Keratinocyte (primary cell): ENCODE results near the gene LYZL4. TPM values are rescaled to one million over a fixed set of nuclear protein-coding genes. Genes with fewer than 3 reads are reported as not detected.

Experiments used
- DNase-seq: peaks from one replicate; pipeline ENCODE4 v3.0.0-alpha.2; 2011; ENCODE audit warnings: low read depth, missing footprints, low spot score
- FAIRE-seq: peaks from 2 replicates; lab custom pipeline; 2011; peaks lifted over from hg19 to GRCh38; lab: Jason Lieb, UNC
- H2AFZ ChIP-seq: 2 replicates; pipeline ENCODE4 v1.6.0; 2012; ENCODE audit warnings: low read length, control low read depth, inconsistent platforms; ENCODE audit not compliant: control insufficient read depth
- H3K27ac ChIP-seq: 2 replicates; pipeline ENCODE4 v1.5.1; 2011; ENCODE audit warnings: low read length; ENCODE audit not compliant: control insufficient read depth, insufficient read depth
- H3K27me3 ChIP-seq: 3 replicates; pipeline ENCODE4 v1.6.0; 2011; ENCODE audit warnings: low read length; ENCODE audit not compliant: control insufficient read depth, insufficient read depth; ENCODE audit errors: extremely low read depth
- H3K36me3 ChIP-seq, 2 experiments: 2 replicates in 1 of 2; 3 replicates in 1 of 2; pipeline ENCODE4 v1.5.1; 2011; ENCODE audit warnings: low read length in 2 of 2, mild to moderate bottlenecking in 1 of 2; ENCODE audit not compliant: control insufficient read depth in 2 of 2, insufficient read depth in 2 of 2; ENCODE audit errors: extremely low read depth in 1 of 2
- H3K4me1 ChIP-seq: 3 replicates; pipeline ENCODE4 v1.5.1; 2011; ENCODE audit warnings: low read length; ENCODE audit not compliant: control insufficient read depth, insufficient read depth; ENCODE audit errors: extremely low read depth
- H3K4me2 ChIP-seq: 3 replicates; pipeline ENCODE4 v1.6.0; 2011; ENCODE audit warnings: low read depth, low read length; ENCODE audit not compliant: control insufficient read depth, insufficient read depth; ENCODE audit errors: extremely low read depth
- H3K4me3 ChIP-seq, 3 experiments: fragments of 200-600 bp in 1 of 3; sonication (generic) in 1 of 3; 2 replicates in 2 of 3; 3 replicates in 1 of 3; pipeline ENCODE4 v1.5.1; 2011 to 2016; ENCODE audit warnings: low read length in 3 of 3, mild to moderate bottlenecking in 3 of 3, control low read depth in 2 of 3, inconsistent platforms in 1 of 3, low read depth in 1 of 3, mixed read lengths in 1 of 3, mixed run types in 1 of 3, moderate library complexity in 1 of 3; ENCODE audit not compliant: control insufficient read depth in 2 of 3, insufficient read depth in 2 of 3; ENCODE audit errors: extremely low read depth in 1 of 3
- H3K79me2 ChIP-seq: 2 replicates; pipeline ENCODE4 v1.6.0; 2012; ENCODE audit warnings: low read length; ENCODE audit not compliant: control insufficient read depth, insufficient read depth
- H3K9ac ChIP-seq: 3 replicates; pipeline ENCODE4 v1.6.0; 2011; ENCODE audit warnings: low read length; ENCODE audit not compliant: control insufficient read depth, insufficient read depth; ENCODE audit errors: extremely low read depth
- H3K9me1 ChIP-seq: 3 replicates; pipeline ENCODE4 v1.6.0; 2011; ENCODE audit warnings: low read length; ENCODE audit not compliant: control insufficient read depth, insufficient read depth; ENCODE audit errors: extremely low read depth
- H3K9me3 ChIP-seq: 2 replicates; pipeline ENCODE4 v1.5.1; 2012; ENCODE audit warnings: low read depth, low read length; ENCODE audit not compliant: control insufficient read depth
- H4K20me1 ChIP-seq: 3 replicates; pipeline ENCODE4 v1.6.0; 2011; ENCODE audit warnings: low read length; ENCODE audit not compliant: control insufficient read depth, insufficient read depth; ENCODE audit errors: extremely low read depth
- CTCF ChIP-seq, 3 experiments: IDR thresholded peaks in 1 of 3; conservative IDR thresholded peaks in 1 of 3; optimal IDR thresholded peaks in 1 of 3; 2 replicates in 2 of 3; 3 replicates in 1 of 3; pipeline versions ENCODE3 to v1.5.1; 2011; ENCODE audit warnings: low read length in 3 of 3, mild to moderate bottlenecking in 3 of 3, moderate library complexity in 2 of 3, control low read depth in 1 of 3, inconsistent platforms in 1 of 3; ENCODE audit not compliant: insufficient read depth in 2 of 3; ENCODE audit errors: extremely low read depth in 1 of 3
- EZH2 ChIP-seq: IDR thresholded peaks from one replicate; pipeline ENCODE4 v1.6.1; 2012; ENCODE audit warnings: inconsistent platforms, mild to moderate bottlenecking, low read length, moderate library complexity
- dilution Hi-C: fragments of 300-500 bp; cut with MboI; formaldehyde crosslinking; loops from one replicate; pipeline ENCODE4 v1.7.0; 2020; ENCODE audit warnings: low sequenced_read_pairs; ENCODE audit not compliant: extremely low pct_ligation_motif_present
- polyA plus RNA-seq, 5 experiments: library from polyadenylated mRNA; depleted of rRNA in 3 of 5; stranded (reverse) in 3 of 5; stranded (forward) in 1 of 5; unstranded in 1 of 5; fragments of >200 nt; gene quantifications; 1 replicate in 1 of 5; 2 replicates in 3 of 5; 3 replicates in 1 of 5; pipeline versions ENCODE4 v1.2.1 to v1.2.3, GENCODE V29; 2011 to 2012; ENCODE audit warnings: missing spikeins in 2 of 5, low read depth in 1 of 5, low replicate concordance in 1 of 5

Gene LYZL4
- polyA plus RNA-seq, 1 donor (not counting 4 experiments of a cell fraction or from before 2014, with no cell fraction given): not detected

- H2AFZ ChIP-seq: no peak overlapping the region
- no peaks in the 10 kb centered on the region for H3K36me3 ChIP-seq
- dilution Hi-C loops: no loop called here
- no peak overlapping the region for H3K4me3 ChIP-seq
- no peaks in the 10 kb centered on the region for H3K79me2 ChIP-seq
- FAIRE-seq: no peak
- H3K9ac ChIP-seq: no peak overlapping the region
- peaks cover 10% of the 10 kb centered on the region for H3K4me1 ChIP-seq
- TF ChIP-seq EZH2 (no peak), CTCF (optimal IDR thresholded peaks at IDR 0.05 in 1 of 3, IDR thresholded peaks at IDR 0.05 in 1 of 3, conservative IDR thresholded peaks at IDR 0.05 in 1 of 3; ENCODE audit: extremely low read depth in 1 of 3, insufficient read depth in 2 of 3, low read length in 3 of 3) (no peak)
- no peaks in the 10 kb centered on the region for H3K9me1 ChIP-seq
- no peaks in the 10 kb centered on the region for H4K20me1 ChIP-seq
- no peak for DNase-seq
- H3K9me3 ChIP-seq: no peaks in the 10 kb centered on the region
- H3K27ac ChIP-seq: no peak overlapping the region
- no peak overlapping the region for H3K4me2 ChIP-seq
- no peaks in the 10 kb centered on the region for H3K27me3 ChIP-seq
Observed at GRCh38 chr3:42456211-42456610, 45.8 kb upstream of the LYZL4 start.

GRCh38 chr3:42451546-42452230 lies 41.3 kb upstream of the LYZL4 start:
- DNase-seq (no peak), FAIRE-seq (peak; percentile 87)
- Histone ChIP-seq H3K27me3 (no peaks in the 10 kb centered on the region), H3K36me3 (no peaks in the 10 kb centered on the region), H3K4me2 (peak overlapping the region; percentile 33), H3K9me3 (no peaks in the 10 kb centered on the region), H3K9me1 (no peaks in the 10 kb centered on the region), H3K79me2 (no peaks in the 10 kb centered on the region), H3K9ac (no peak overlapping the region), H3K4me3 (no peak overlapping the region), H2AFZ (peak overlapping the region; percentile 82), H3K4me1 (peaks cover 14% of the 10 kb centered on the region), H4K20me1 (no peaks in the 10 kb centered on the region), H3K27ac (peak overlapping the region; percentile 3)
- TF ChIP-seq EZH2 (no peak), CTCF (optimal IDR thresholded peaks at IDR 0.05 in 1 of 3, IDR thresholded peaks at IDR 0.05 in 1 of 3, conservative IDR thresholded peaks at IDR 0.05 in 1 of 3; ENCODE audit: extremely low read depth in 1 of 3, insufficient read depth in 2 of 3, low read length in 3 of 3) (no peak)
- dilution Hi-C loops: no loop called here
